H9 (cell line): ENCODE results near the gene BCAT1. TPM values are rescaled to one million over a fixed set of nuclear protein-coding genes. Genes with fewer than 3 reads are reported as not detected.
A peak's percentile ranks its signal among the peaks of the same experiment; 100 is the strongest.
"Not testable (repeated sequence)": the region's sequence is repeated elsewhere in the genome, so short reads cannot be mapped to it uniquely, and the experiment has no call there.

ENCODE experiments used
- DNase-seq: peaks from one replicate; pipeline ENCODE4 v3.0.0-alpha.2; 2017
- H2AFZ ChIP-seq: one replicate; pipeline ENCODE4 v1.6.1; 2013; ENCODE audit warnings: mild to moderate bottlenecking, low read length, control low read depth, moderate library complexity
- H2AK5ac ChIP-seq: 2 replicates; pipeline ENCODE4 v1.6.1; 2013; ENCODE audit warnings: low read length, control low read depth, mixed read lengths; ENCODE audit not compliant: insufficient read length
- H2BK120ac ChIP-seq: one replicate; pipeline ENCODE4 v1.6.1; 2013; ENCODE audit warnings: low read depth, mild to moderate bottlenecking, low read length, control low read depth, inconsistent platforms; ENCODE audit not compliant: poor library complexity, severe bottlenecking
- H2BK12ac ChIP-seq: 2 replicates; pipeline ENCODE4 v1.6.1; 2013; ENCODE audit warnings: low read length, control low read depth, mixed read lengths, low read depth; ENCODE audit not compliant: insufficient read length
- H2BK15ac ChIP-seq: 2 replicates; pipeline ENCODE4 v1.6.1; 2013; ENCODE audit warnings: low read depth, low read length, control low read depth
- H2BK20ac ChIP-seq: one replicate; pipeline ENCODE4 v1.6.1; 2013; ENCODE audit warnings: low read depth, mild to moderate bottlenecking, low read length, control low read depth, inconsistent platforms; ENCODE audit not compliant: poor library complexity, severe bottlenecking
- H2BK5ac ChIP-seq: 2 replicates; pipeline ENCODE4 v1.6.1; 2013; ENCODE audit warnings: low read length, control low read depth, mixed read lengths; ENCODE audit not compliant: insufficient read length
- H3K14ac ChIP-seq: 2 replicates; pipeline ENCODE4 v1.6.1; 2013; ENCODE audit warnings: low read length, control low read depth; ENCODE audit not compliant: insufficient read depth
- H3K18ac ChIP-seq: 2 replicates; pipeline ENCODE4 v1.6.1; 2013; ENCODE audit warnings: low read depth, mild to moderate bottlenecking, mixed read lengths, low read length, control low read depth; ENCODE audit not compliant: insufficient read length
- H3K23ac ChIP-seq: 2 replicates; pipeline ENCODE4 v1.6.1; 2013; ENCODE audit warnings: low read length, control low read depth, mixed read lengths, low read depth; ENCODE audit not compliant: insufficient read length
- H3K23me2 ChIP-seq: 2 replicates; pipeline ENCODE4 v1.6.1; 2013; ENCODE audit warnings: low read depth, mild to moderate bottlenecking, mixed read lengths, low read length, control low read depth; ENCODE audit not compliant: insufficient read length, poor library complexity, severe bottlenecking
- H3K27ac ChIP-seq: 2 replicates; pipeline ENCODE4 v1.5.1; 2013; ENCODE audit warnings: low read length, control low read depth, mixed read lengths, low read depth; ENCODE audit not compliant: insufficient read length
- H3K27me3 ChIP-seq: 2 replicates; pipeline ENCODE4 v1.6.1; 2013; ENCODE audit warnings: low read length, control low read depth, inconsistent platforms; ENCODE audit not compliant: insufficient read depth
- H3K4ac ChIP-seq: 2 replicates; pipeline ENCODE4 v1.6.1; 2013; ENCODE audit warnings: low read depth, mild to moderate bottlenecking, control low read depth, inconsistent platforms, low read length, moderate library complexity
- H3K4me1 ChIP-seq: 2 replicates; pipeline ENCODE4 v1.6.1; 2013; ENCODE audit warnings: low read length, control low read depth, inconsistent platforms; ENCODE audit not compliant: insufficient read depth
- H3K4me2 ChIP-seq: 2 replicates; pipeline ENCODE4 v1.6.1; 2013; ENCODE audit warnings: low read length, control low read depth, mixed read lengths; ENCODE audit not compliant: insufficient read length, insufficient read depth
- H3K56ac ChIP-seq: 2 replicates; pipeline ENCODE4 v1.6.1; 2013; ENCODE audit warnings: low read depth, mild to moderate bottlenecking, mixed read lengths, low read length, control low read depth; ENCODE audit not compliant: insufficient read length
- H3K79me1 ChIP-seq: 2 replicates; pipeline ENCODE4 v1.6.1; 2013; ENCODE audit warnings: low read depth, mild to moderate bottlenecking, moderate library complexity, low read length, control low read depth, inconsistent platforms; ENCODE audit not compliant: insufficient read depth, poor library complexity, severe bottlenecking
- H3K79me2 ChIP-seq: 2 replicates; pipeline ENCODE4 v1.6.1; 2013; ENCODE audit warnings: low read length, control low read depth, inconsistent platforms; ENCODE audit not compliant: insufficient read depth
- H3K9ac ChIP-seq: 2 replicates; pipeline ENCODE4 v1.6.1; 2013; ENCODE audit warnings: low read length, control low read depth, mixed read lengths; ENCODE audit not compliant: insufficient read length; ENCODE audit errors: extremely low read depth
- H3K9me3 ChIP-seq: one replicate; pipeline ENCODE4 v1.6.1; 2013; ENCODE audit warnings: low read depth, low read length, inconsistent platforms; ENCODE audit not compliant: control insufficient read depth
- H3T11ph ChIP-seq: one replicate; pipeline ENCODE4 v1.6.1; 2013; ENCODE audit warnings: mild to moderate bottlenecking, low read length, control low read depth, inconsistent platforms
- H4K20me1 ChIP-seq: one replicate; pipeline ENCODE4 v1.6.1; 2013; ENCODE audit not compliant: control insufficient read depth, insufficient read length, insufficient read depth
- H4K5ac ChIP-seq: 2 replicates; pipeline ENCODE4 v1.6.1; 2013; ENCODE audit warnings: low read depth, mild to moderate bottlenecking, mixed read lengths, low read length, control low read depth; ENCODE audit not compliant: insufficient read length
- H4K8ac ChIP-seq: replicated peaks from 2 replicates; pipeline ENCODE4 v1.6.1; 2013; ENCODE audit warnings: low read length, control low read depth, mixed read lengths, low read depth; ENCODE audit not compliant: insufficient read length
- H4K91ac ChIP-seq: 2 replicates; pipeline ENCODE4 v1.6.1; 2013; ENCODE audit warnings: low read depth, mild to moderate bottlenecking, moderate library complexity, mixed read lengths, low read length, control low read depth; ENCODE audit not compliant: insufficient read length
- H3K27ac Mint-ChIP-seq, 3 experiments: 2 replicates in 2 of 3; 3 replicates in 1 of 3; pipeline ENCODE4 v1.8.0; 2020 to 2021; ENCODE audit warnings: mixed read lengths in 3 of 3, mild to moderate bottlenecking in 1 of 3, moderate library complexity in 1 of 3
- H3K27me3 Mint-ChIP-seq: 2 replicates; pipeline ENCODE4 v1.8.0; 2021; ENCODE audit warnings: low read depth, mild to moderate bottlenecking, moderate library complexity, mixed read lengths
- H3K36me3 Mint-ChIP-seq, 3 experiments: 2 replicates in 2 of 3; 3 replicates in 1 of 3; pipeline ENCODE4 v1.8.0; 2020 to 2021; ENCODE audit warnings: low read depth in 3 of 3, mixed read lengths in 3 of 3; ENCODE audit not compliant: insufficient read depth in 1 of 3
- H3K4me1 Mint-ChIP-seq, 2 experiments: 2 replicates each; pipeline ENCODE4 v1.8.0; 2020; ENCODE audit warnings: mixed read lengths in 2 of 2
- H3K4me3 Mint-ChIP-seq, 2 experiments: 2 replicates in 1 of 2; 3 replicates in 1 of 2; pipeline ENCODE4 v1.8.0; 2020 to 2021; ENCODE audit warnings: mild to moderate bottlenecking in 2 of 2, mixed read lengths in 2 of 2, moderate library complexity in 1 of 2
- H3K9me3 Mint-ChIP-seq, 2 experiments: 2 replicates in 1 of 2; 3 replicates in 1 of 2; pipeline ENCODE4 v1.8.0; 2020; ENCODE audit warnings: mild to moderate bottlenecking in 2 of 2, mixed read lengths in 2 of 2, moderate library complexity in 1 of 2
- WGBS: extraction: QIAGEN DNeasy Blood & Tissue Kit; methylation state at CpG from one replicate; pipeline ENCODE4 v1.1.7; 2013; ENCODE audit warnings: missing lambda C conversion rate, low lambda C conversion rate, mixed read lengths; ENCODE audit not compliant: insufficient read length; ENCODE audit errors: extremely low coverage; 5-methylcytosine and 5-hydroxymethylcytosine counted together
- total RNA-seq: library from RNA; stranded (reverse); gene quantifications from 2 replicates; pipeline ENCODE4 v1.2.1, GENCODE V29; 2021
- TF ChIP-seq, protein P1 (sequence below): fragments of 200-600 bp; sonication (generic); conservative IDR thresholded peaks from 3 replicates; pipeline ENCODE4 v1.8.0; 2021; ENCODE audit warnings: antibody characterized with exemption, mild to moderate bottlenecking

BCAT1 gene
- total RNA-seq, 1 experiment from 2014 or later = 244 TPM

DNA sequence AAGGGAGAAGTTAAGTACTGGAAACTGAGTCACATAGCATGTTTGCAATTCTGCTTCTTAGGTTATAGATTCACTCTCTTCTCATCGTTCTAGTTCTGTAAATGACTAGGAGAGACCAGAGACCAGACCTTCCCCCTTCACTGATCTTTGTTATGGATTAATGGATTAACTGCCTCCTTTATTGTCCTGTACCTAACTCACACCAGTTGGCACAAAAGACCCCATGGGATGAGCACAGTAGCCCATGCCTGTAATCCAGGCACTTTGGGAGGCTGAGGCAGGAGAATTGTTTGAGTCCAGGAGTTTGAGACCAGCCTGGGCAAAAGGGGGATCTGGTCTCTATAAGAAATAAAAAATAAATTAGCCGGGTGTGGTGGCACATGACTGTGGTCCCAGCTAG, 20.8 kb downstream of the BCAT1 start:
- Mint-ChIP-seq H3K9me3 (peaks cover 11 to 18% of the 10 kb centered on the region in 2 experiments), H3K36me3 (peaks cover 36 to 45% (median 44%) of the 10 kb centered on the region in 3 experiments), H3K4me3 (no peak overlapping the region; a peak in 1 of 5 replicates), H3K27me3 (no peaks in the 10 kb centered on the region), H3K4me1 (peaks cover 62% of the 10 kb centered on the region in 2 experiments), H3K27ac (peak overlapping the region; percentile 48 to 57 (median 52); a peak in 4 of 7 replicates)
- H3K9me3 ChIP-seq = no peaks in the 10 kb centered on the region
- no peak overlapping the region for H3K27ac ChIP-seq
- no peak overlapping the region for H4K91ac ChIP-seq
- H2BK12ac ChIP-seq = no peak overlapping the region
- H3K23me2 ChIP-seq = no peaks in the 10 kb centered on the region
- no peak overlapping the region for H2BK15ac ChIP-seq
- H2BK20ac ChIP-seq = no peak overlapping the region
- H3K23ac ChIP-seq = no peak overlapping the region
- H3K4ac ChIP-seq = no peak overlapping the region
- no peak overlapping the region for H2AK5ac ChIP-seq
- no peak overlapping the region for H3K18ac ChIP-seq
- peaks cover 12% of the 10 kb centered on the region for H3K4me1 ChIP-seq
- no peaks in the 10 kb centered on the region for H3K27me3 ChIP-seq
- H2BK5ac ChIP-seq = no peak overlapping the region
- peaks cover 9% of the 10 kb centered on the region for H3K79me1 ChIP-seq
- peaks cover 25% of the 10 kb centered on the region for H3K79me2 ChIP-seq
- H2BK120ac ChIP-seq = no peak overlapping the region
- no peak overlapping the region for H4K8ac ChIP-seq
- no peak overlapping the region for H3K9ac ChIP-seq
- H4K20me1 ChIP-seq = no peaks in the 10 kb centered on the region
- no peak overlapping the region for H3T11ph ChIP-seq
- no peak overlapping the region for H3K4me2 ChIP-seq
- no peak for DNase-seq
- no peak overlapping the region for H4K5ac ChIP-seq
- WGBS = no CpG with 5 or more reads among the region's 2 CpGs
- no peak overlapping the region for H2AFZ ChIP-seq
- H3K56ac ChIP-seq = no peak overlapping the region
- H3K14ac ChIP-seq = no peak overlapping the region
- TF ChIP-seq, protein P1, sequence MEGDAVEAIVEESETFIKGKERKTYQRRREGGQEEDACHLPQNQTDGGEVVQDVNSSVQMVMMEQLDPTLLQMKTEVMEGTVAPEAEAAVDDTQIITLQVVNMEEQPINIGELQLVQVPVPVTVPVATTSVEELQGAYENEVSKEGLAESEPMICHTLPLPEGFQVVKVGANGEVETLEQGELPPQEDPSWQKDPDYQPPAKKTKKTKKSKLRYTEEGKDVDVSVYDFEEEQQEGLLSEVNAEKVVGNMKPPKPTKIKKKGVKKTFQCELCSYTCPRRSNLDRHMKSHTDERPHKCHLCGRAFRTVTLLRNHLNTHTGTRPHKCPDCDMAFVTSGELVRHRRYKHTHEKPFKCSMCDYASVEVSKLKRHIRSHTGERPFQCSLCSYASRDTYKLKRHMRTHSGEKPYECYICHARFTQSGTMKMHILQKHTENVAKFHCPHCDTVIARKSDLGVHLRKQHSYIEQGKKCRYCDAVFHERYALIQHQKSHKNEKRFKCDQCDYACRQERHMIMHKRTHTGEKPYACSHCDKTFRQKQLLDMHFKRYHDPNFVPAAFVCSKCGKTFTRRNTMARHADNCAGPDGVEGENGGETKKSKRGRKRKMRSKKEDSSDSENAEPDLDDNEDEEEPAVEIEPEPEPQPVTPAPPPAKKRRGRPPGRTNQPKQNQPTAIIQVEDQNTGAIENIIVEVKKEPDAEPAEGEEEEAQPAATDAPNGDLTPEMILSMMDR = no peak

DNA sequence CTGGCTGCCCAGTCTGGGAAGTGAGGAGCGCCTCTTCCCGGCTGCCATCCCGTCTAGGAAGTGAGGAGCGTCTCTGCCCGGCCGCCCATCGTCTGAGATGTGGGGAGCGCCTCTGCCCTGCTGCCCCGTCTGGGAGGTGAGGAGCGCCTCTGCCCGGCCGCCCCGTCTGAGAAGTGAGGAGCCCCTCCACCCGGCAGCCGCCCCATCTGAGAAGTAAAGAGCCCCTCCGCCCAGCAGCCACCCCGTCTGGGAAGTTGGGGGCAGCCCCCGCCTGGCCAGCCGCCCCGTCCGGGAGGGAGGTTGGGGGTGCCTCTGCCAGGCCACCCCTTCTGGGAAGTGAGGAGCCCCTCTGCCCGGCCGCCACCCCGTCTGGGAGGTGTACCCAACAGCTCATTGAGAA, 22.8 kb downstream of the BCAT1 start:
- Histone ChIP-seq H3K79me2 (peaks cover 34% of the 10 kb centered on the region), H3K4me1 (peaks cover 12% of the 10 kb centered on the region)
- not testable (repeated sequence) for H4K20me1 ChIP-seq, H3K4me2 ChIP-seq, H3T11ph ChIP-seq, H3K23ac ChIP-seq, H3K27ac Mint-ChIP-seq, H3K9ac ChIP-seq, H4K8ac ChIP-seq, H3K4me3 Mint-ChIP-seq, H3K27ac ChIP-seq, H3K9me3 ChIP-seq, H2BK12ac ChIP-seq, H2AK5ac ChIP-seq, H2AFZ ChIP-seq, H3K27me3 Mint-ChIP-seq, DNase-seq, H3K14ac ChIP-seq, H3K56ac ChIP-seq, H3K27me3 ChIP-seq, H2BK20ac ChIP-seq, H2BK120ac ChIP-seq, H3K79me1 ChIP-seq, H3K18ac ChIP-seq, H2BK5ac ChIP-seq, H3K23me2 ChIP-seq, H4K91ac ChIP-seq, H2BK15ac ChIP-seq, H4K5ac ChIP-seq, H3K4ac ChIP-seq
- peaks cover 62 to 64% of the 10 kb centered on the region in 2 experiments for H3K4me1 Mint-ChIP-seq
- H3K9me3 Mint-ChIP-seq = peaks cover 9 to 11% of the 10 kb centered on the region in 2 experiments
- H3K36me3 Mint-ChIP-seq = peaks cover 29 to 38% (median 35%) of the 10 kb centered on the region in 3 experiments
- no CpG with 5 or more reads among the region's 24 CpGs for WGBS
